Endothelial cell of umbilical vein (primary cell): Measurements from ENCODE around the gene EREG. TPM values are rescaled to one million over a fixed set of nuclear protein-coding genes. Genes with fewer than 3 reads are reported as not detected.

ENCODE experiments used
- BruUV-seq: library from RNA; stranded (reverse); fragments of 400-500 nt; replicated peaks from 2 replicates; lab custom pipeline; 2021; lab: Mats Ljungman, UMichigan
- CTCF ChIA-PET: fragments of 300-600, 350-600 bp; sonication (Branson Sonifier 250); formaldehyde crosslinking; loops from one replicate; lab custom pipeline; 2021; ENCODE audit warnings: antibody characterized with exemption, inconsistent platforms; lab: Charles Lee
- POLR2A ChIA-PET: fragments of 300-600, 350-600 bp; sonication (Branson Sonifier 250); formaldehyde crosslinking; loops from one replicate; lab custom pipeline; 2021; ENCODE audit warnings: antibody characterized with exemption, inconsistent platforms; lab: Charles Lee
- DNase-seq: peaks from one replicate; pipeline ENCODE4 v3.0.0-alpha.2; 2011; ENCODE audit warnings: low read depth, low spot score
- FAIRE-seq: peaks from 2 replicates; lab custom pipeline; 2011; peaks lifted over from hg19 to GRCh38; lab: Jason Lieb, UNC
- H2AFZ ChIP-seq: 2 replicates; pipeline ENCODE4 v1.6.0; 2012; ENCODE audit warnings: low read depth, low read length, control low read depth, inconsistent platforms
- H3K27ac ChIP-seq: 2 replicates; pipeline ENCODE4 v1.5.1; 2011; ENCODE audit warnings: low read depth, mild to moderate bottlenecking, control low read depth, low read length, moderate library complexity; ENCODE audit not compliant: insufficient read depth
- H3K27me3 ChIP-seq, 2 experiments: 2 replicates each; pipeline versions ENCODE4 v1.6.0 to v1.6.1; 2011; ENCODE audit warnings: low read length in 2 of 2, mixed read lengths in 1 of 2; ENCODE audit not compliant: control insufficient read depth in 2 of 2, insufficient read depth in 2 of 2
- H3K36me3 ChIP-seq, 2 experiments: 2 replicates in 1 of 2; 3 replicates in 1 of 2; pipeline ENCODE4 v1.5.1; 2011; ENCODE audit warnings: low read length in 2 of 2, mild to moderate bottlenecking in 1 of 2, moderate library complexity in 1 of 2; ENCODE audit not compliant: control insufficient read depth in 2 of 2, insufficient read depth in 2 of 2; ENCODE audit errors: extremely low read depth in 1 of 2
- H3K4me1 ChIP-seq: 3 replicates; pipeline ENCODE4 v1.5.1; 2011; ENCODE audit warnings: mild to moderate bottlenecking, low read length; ENCODE audit not compliant: control insufficient read depth, insufficient read depth; ENCODE audit errors: extremely low read depth
- H3K4me2 ChIP-seq: 2 replicates; pipeline ENCODE4 v1.6.1; 2011; ENCODE audit warnings: low read length, control low read depth, mixed read lengths; ENCODE audit not compliant: insufficient read depth
- H3K4me3 ChIP-seq, 3 experiments: fragments of 200-600 bp in 1 of 3; sonication (generic), shearing (Covaris generic) in 1 of 3; replicated peaks in 1 of 3; 2 replicates each; pipeline ENCODE4 v1.5.1; 2011 to 2016; ENCODE audit warnings: control low read depth in 3 of 3, low read length in 3 of 3, mild to moderate bottlenecking in 2 of 3, inconsistent platforms in 1 of 3, low read depth in 1 of 3, moderate library complexity in 1 of 3; ENCODE audit not compliant: insufficient read depth in 1 of 3
- H3K79me2 ChIP-seq: 2 replicates; pipeline ENCODE4 v1.6.0; 2012; ENCODE audit warnings: low read length, inconsistent platforms; ENCODE audit not compliant: control insufficient read depth, insufficient read depth
- H3K9ac ChIP-seq: replicated peaks from 2 replicates; pipeline ENCODE3; 2011; ENCODE audit warnings: low read length, control low read depth; ENCODE audit not compliant: insufficient read depth; ENCODE audit errors: extremely low read depth
- H3K9me1 ChIP-seq: replicated peaks from 3 replicates; pipeline ENCODE4 v1.6.0; 2011; ENCODE audit warnings: mild to moderate bottlenecking, low read length; ENCODE audit not compliant: control insufficient read depth, insufficient read depth; ENCODE audit errors: extremely low read depth
- H3K9me3 ChIP-seq: replicated peaks from 2 replicates; pipeline ENCODE4 v1.5.1; 2012; ENCODE audit warnings: low read length, inconsistent platforms; ENCODE audit not compliant: control insufficient read depth, insufficient read depth
- H4K20me1 ChIP-seq: replicated peaks from 2 replicates; pipeline ENCODE3; 2011; ENCODE audit warnings: mild to moderate bottlenecking, low read length; ENCODE audit not compliant: control insufficient read depth, insufficient read depth; ENCODE audit errors: extremely low read depth
- MYC ChIP-seq: IDR thresholded peaks from one replicate; pipeline ENCODE4 v1.6.1; 2011; ENCODE audit warnings: mild to moderate bottlenecking, low read depth, low read length
- POLR2A ChIP-seq: IDR thresholded peaks from 2 replicates; pipeline ENCODE4 v1.6.1; 2012; ENCODE audit warnings: low read depth, mild to moderate bottlenecking, control low read depth, low read length
- POLR2AphosphoS5 ChIP-seq: IDR thresholded peaks from 2 replicates; pipeline ENCODE4 v1.6.1; 2012; ENCODE audit warnings: low read depth, mild to moderate bottlenecking, control low read depth, low read length, moderate library complexity; ENCODE audit not compliant: insufficient read depth
- dilution Hi-C: fragments of 300-500 bp; cut with MboI; formaldehyde crosslinking; loops from one replicate; pipeline ENCODE4 v1.15.0; 2019; ENCODE audit warnings: low sequenced_read_pairs; ENCODE audit not compliant: extremely low pct_ligation_motif_present
- intact Hi-C: fragments of 100-400 bp; cut with micrococcal nuclease; formaldehyde crosslinking; loops from one replicate; pipeline ENCODE4 v1.10.0; 2022
- polyA plus RNA-seq, 4 experiments: library from polyadenylated mRNA; depleted of rRNA in 3 of 4; stranded (reverse) in 3 of 4; unstranded in 1 of 4; fragments of >200 nt; gene quantifications; 2 replicates each; pipeline versions ENCODE4 v1.2.1 to v1.2.3, GENCODE V29; 2011 to 2012; ENCODE audit warnings: missing spikeins in 1 of 4
- total RNA-seq: library from RNA; stranded (reverse); gene quantifications from 2 replicates; pipeline ENCODE4 v1.2.3, GENCODE V29; 2021
- TF ChIP-seq, protein P1 (sequence below), 2 donors: IDR thresholded peaks; 1 replicate in 1 of 2; 2 replicates in 1 of 2; pipeline ENCODE4 v1.5.1; 2011; ENCODE audit warnings: low read length in 2 of 2, mild to moderate bottlenecking in 2 of 2, moderate library complexity in 2 of 2, control low read depth in 1 of 2, inconsistent platforms in 1 of 2, low read depth in 1 of 2; ENCODE audit not compliant: insufficient read depth in 1 of 2; ENCODE audit errors: extremely low read depth in 1 of 2
- TF ChIP-seq, protein P2 (sequence below): IDR thresholded peaks from 2 replicates; pipeline ENCODE4 v1.6.1; 2011; ENCODE audit not compliant: insufficient read depth, insufficient read length

The EREG gene
- total and polyA plus RNA-seq, 2 donors (not counting 3 experiments of a cell fraction or from before 2014, with no cell fraction given) = not detected

DNA sequence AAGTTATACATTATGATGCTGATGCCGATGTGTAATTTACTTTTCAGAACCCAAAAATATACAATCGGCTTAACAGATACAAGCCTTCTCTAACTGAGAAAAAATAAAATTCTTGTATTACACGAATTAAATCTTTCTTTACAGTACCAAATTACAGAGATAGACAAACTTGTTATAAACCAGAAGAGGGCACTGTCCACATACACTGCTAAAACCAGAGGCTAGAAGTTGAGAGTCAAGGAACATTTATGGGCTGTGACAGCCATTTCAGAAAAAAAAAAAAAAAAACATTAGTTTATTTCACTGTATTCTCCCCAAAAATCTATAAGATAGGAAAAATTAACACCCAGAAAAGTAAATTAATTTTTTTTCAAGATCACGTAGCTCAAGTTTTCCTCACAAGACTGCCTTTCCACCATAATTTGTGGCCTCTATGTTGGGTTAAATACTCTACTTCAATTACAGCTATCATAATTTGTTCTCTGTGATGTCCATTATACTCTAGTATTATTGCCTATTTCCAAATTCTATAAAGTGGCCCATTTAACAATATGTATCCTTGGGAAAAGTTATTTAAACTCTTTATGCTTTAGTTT, 12.0 kb downstream of the EREG start:
- CTCF ChIA-PET = interaction anchor here (0.7 to 6.0 kb wide), 20 partner anchors 8 to 298 kb away, joined by 3 to 224 read pairs (median 6); partner anchors contain the start of genes AREG and EREG
- Histone ChIP-seq H4K20me1 (no peaks in the 10 kb centered on the region), H3K4me3 (no peak overlapping the region), H3K4me1 (peaks cover 7% of the 10 kb centered on the region), H3K36me3 (no peaks in the 10 kb centered on the region), H3K79me2 (no peaks in the 10 kb centered on the region), H2AFZ (no peak overlapping the region), H3K27ac (no peak overlapping the region), H3K27me3 (no peaks in the 10 kb centered on the region), H3K9ac (no peak overlapping the region), H3K9me1 (no peaks in the 10 kb centered on the region), H3K4me2 (no peak overlapping the region), H3K9me3 (no peaks in the 10 kb centered on the region)
- DNase-seq = peak; percentile 67
- BruUV-seq = no TSS peak
- POLR2A ChIA-PET = no interaction called here
- TF ChIP-seq MYC = no peak
- TF ChIP-seq, protein P1, sequence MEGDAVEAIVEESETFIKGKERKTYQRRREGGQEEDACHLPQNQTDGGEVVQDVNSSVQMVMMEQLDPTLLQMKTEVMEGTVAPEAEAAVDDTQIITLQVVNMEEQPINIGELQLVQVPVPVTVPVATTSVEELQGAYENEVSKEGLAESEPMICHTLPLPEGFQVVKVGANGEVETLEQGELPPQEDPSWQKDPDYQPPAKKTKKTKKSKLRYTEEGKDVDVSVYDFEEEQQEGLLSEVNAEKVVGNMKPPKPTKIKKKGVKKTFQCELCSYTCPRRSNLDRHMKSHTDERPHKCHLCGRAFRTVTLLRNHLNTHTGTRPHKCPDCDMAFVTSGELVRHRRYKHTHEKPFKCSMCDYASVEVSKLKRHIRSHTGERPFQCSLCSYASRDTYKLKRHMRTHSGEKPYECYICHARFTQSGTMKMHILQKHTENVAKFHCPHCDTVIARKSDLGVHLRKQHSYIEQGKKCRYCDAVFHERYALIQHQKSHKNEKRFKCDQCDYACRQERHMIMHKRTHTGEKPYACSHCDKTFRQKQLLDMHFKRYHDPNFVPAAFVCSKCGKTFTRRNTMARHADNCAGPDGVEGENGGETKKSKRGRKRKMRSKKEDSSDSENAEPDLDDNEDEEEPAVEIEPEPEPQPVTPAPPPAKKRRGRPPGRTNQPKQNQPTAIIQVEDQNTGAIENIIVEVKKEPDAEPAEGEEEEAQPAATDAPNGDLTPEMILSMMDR (IDR thresholded peaks at IDR 0.05; ENCODE audit: extremely low read depth in 1 of 2, insufficient read depth in 1 of 2, low read depth in 1 of 2, low read length in 2 of 2) = peak; percentile 31
- FAIRE-seq = no peak
- intact Hi-C loops = loop anchor here (1.0 to 2.0 kb wide), 8 partner anchors 46 to 298 kb away; partner anchors contain the start of gene AREG
- dilution Hi-C loops = loop anchor here (25.0 kb wide), 1 partner anchor 160 kb away; no protein-coding TSS in a partner anchor

DNA sequence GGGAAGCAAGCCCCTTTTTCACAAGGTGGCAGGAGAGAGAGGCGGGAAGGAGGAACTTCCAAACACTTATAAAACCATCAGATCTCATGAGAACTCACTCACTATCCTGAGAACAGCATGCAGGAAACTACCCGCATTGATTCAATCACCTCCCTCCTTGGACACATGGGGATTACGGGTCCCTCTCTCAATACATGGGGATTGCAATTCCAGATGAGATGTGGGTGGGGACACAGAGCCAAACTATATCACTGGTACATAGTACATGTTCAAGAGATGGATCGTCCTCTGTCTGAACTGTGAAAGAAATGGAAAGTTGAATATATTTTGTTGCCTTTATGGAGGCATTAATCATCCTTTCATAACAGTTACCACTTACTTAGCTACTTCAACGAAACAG, 12.8 kb downstream of the EREG start:
- TF ChIP-seq, protein P2, sequence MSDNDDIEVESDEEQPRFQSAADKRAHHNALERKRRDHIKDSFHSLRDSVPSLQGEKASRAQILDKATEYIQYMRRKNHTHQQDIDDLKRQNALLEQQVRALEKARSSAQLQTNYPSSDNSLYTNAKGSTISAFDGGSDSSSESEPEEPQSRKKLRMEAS = no peak
- TF ChIP-seq MYC = no peak
- TF ChIP-seq POLR2A = no peak
- no peak for TF ChIP-seq POLR2AphosphoS5
- ChIA-PET CTCF (interaction anchor here (0.7 to 6.0 kb wide), 23 partner anchors 13 to 297 kb away, joined by 3 to 224 read pairs (median 6); partner anchors contain the start of genes AREG and EREG), POLR2A (no interaction called here)
- Histone ChIP-seq H3K9me1 (no peaks in the 10 kb centered on the region), H3K4me1 (peaks cover 7% of the 10 kb centered on the region), H3K4me3 (no peak overlapping the region), H3K4me2 (no peak overlapping the region), H3K79me2 (no peaks in the 10 kb centered on the region), H3K27ac (no peak overlapping the region), H4K20me1 (no peaks in the 10 kb centered on the region), H3K36me3 (no peaks in the 10 kb centered on the region), H3K27me3 (no peaks in the 10 kb centered on the region), H3K9ac (no peak overlapping the region), H2AFZ (no peak overlapping the region), H3K9me3 (no peaks in the 10 kb centered on the region)
- DNase-seq = no peak
- dilution Hi-C loops (loop anchor here (25.0 kb wide), 1 partner anchor 160 kb away; no protein-coding TSS in a partner anchor), intact Hi-C loops (loop anchor here (1.0 to 2.0 kb wide), 8 partner anchors 45 to 298 kb away; partner anchors contain the start of gene AREG)
- FAIRE-seq = no peak
- no TSS peak for BruUV-seq
